DND-41 (cell line): ENCODE measurements around the gene ALDH1A2.

Experiments used
- ATAC-seq: fragments of 200-7000 bp; cut with Tn5 transposase; 3 replicates; pipeline ENCODE4 v1.9.1; 2021; ENCODE audit warnings: low read depth; ENCODE audit not compliant: insufficient read depth
- DNase-seq: peaks from one replicate; pipeline ENCODE4 v3.0.0-alpha.2; 2020
- H2AFZ ChIP-seq: 2 replicates; pipeline ENCODE4 v1.6.0; 2012; ENCODE audit warnings: low read depth, low read length
- H3K27ac ChIP-seq: 2 replicates; pipeline ENCODE4 v1.5.1; 2012; ENCODE audit warnings: low read length, inconsistent platforms
- H3K27me3 ChIP-seq: fragments of 200-600 bp; sonication (generic); 2 replicates; pipeline ENCODE4 v1.6.0; 2012; ENCODE audit warnings: low read length, mild to moderate bottlenecking, inconsistent platforms; ENCODE audit not compliant: insufficient read depth, poor library complexity
- H3K36me3 ChIP-seq: 2 replicates; pipeline ENCODE4 v1.5.1; 2012; ENCODE audit warnings: low read length, inconsistent platforms; ENCODE audit not compliant: insufficient read depth
- H3K4me1 ChIP-seq: 2 replicates; pipeline ENCODE4 v1.5.1; 2012; ENCODE audit warnings: mild to moderate bottlenecking, low read length; ENCODE audit not compliant: insufficient read depth
- H3K4me2 ChIP-seq: 2 replicates; pipeline ENCODE4 v1.6.0; 2012; ENCODE audit warnings: mild to moderate bottlenecking, moderate library complexity, low read length, inconsistent platforms; ENCODE audit not compliant: insufficient read depth
- H3K4me3 ChIP-seq, 2 experiments: fragments of 200-600 bp in 1 of 2; shearing (Covaris generic) in 1 of 2; 2 replicates each; pipeline ENCODE4 v1.5.1; 2012 to 2016; ENCODE audit warnings: inconsistent platforms in 2 of 2, low read length in 2 of 2, mild to moderate bottlenecking in 2 of 2, low read depth in 1 of 2, moderate library complexity in 1 of 2
- H3K79me2 ChIP-seq: 2 replicates; pipeline ENCODE4 v1.6.0; 2012; ENCODE audit warnings: low read length, inconsistent platforms; ENCODE audit not compliant: insufficient read depth
- H3K9ac ChIP-seq: 2 replicates; pipeline ENCODE4 v1.6.0; 2012; ENCODE audit warnings: low read depth, mild to moderate bottlenecking, inconsistent platforms, low read length, moderate library complexity
- H3K9me3 ChIP-seq: 2 replicates; pipeline ENCODE4 v1.5.1; 2012; ENCODE audit warnings: low read length, moderate library complexity, mild to moderate bottlenecking, inconsistent platforms; ENCODE audit not compliant: insufficient read depth, severe bottlenecking
- H4K20me1 ChIP-seq: 2 replicates; pipeline ENCODE4 v1.6.0; 2012; ENCODE audit warnings: low read length; ENCODE audit not compliant: insufficient read depth
- CTCF ChIP-seq: IDR thresholded peaks from 2 replicates; pipeline ENCODE4 v1.5.1; 2012; ENCODE audit warnings: borderline replicate concordance, low read length, moderate library complexity, mild to moderate bottlenecking; ENCODE audit not compliant: poor library complexity, severe bottlenecking; ENCODE audit errors: extremely low read depth
- EZH2 ChIP-seq: IDR thresholded peaks from 3 replicates; pipeline ENCODE4 v1.6.1; 2012; ENCODE audit warnings: borderline replicate concordance, low read depth, mild to moderate bottlenecking, moderate library complexity, low read length, inconsistent platforms; ENCODE audit not compliant: severe bottlenecking

ALDH1A2 gene

GRCh38 chr15:57993409-57994145 lies 71.9 kb downstream of the ALDH1A2 start:
- H3K36me3 ChIP-seq, result no peaks in the 10 kb centered on the region
- no peak overlapping the region for H3K27ac ChIP-seq
- H3K4me2 ChIP-seq, result no peak overlapping the region
- no peaks in the 10 kb centered on the region for H3K9me3 ChIP-seq
- H3K79me2 ChIP-seq, result no peaks in the 10 kb centered on the region
- H3K4me3 ChIP-seq, result no peak overlapping the region
- H2AFZ ChIP-seq, result no peak overlapping the region
- H3K9ac ChIP-seq, result no peak overlapping the region
- TF ChIP-seq CTCF, result no peak
- TF ChIP-seq EZH2, result no peak
- no peak for ATAC-seq
- peaks cover 6% of the 10 kb centered on the region for H3K27me3 ChIP-seq
- DNase-seq, result no peak
- H3K4me1 ChIP-seq, result no peaks in the 10 kb centered on the region
- H4K20me1 ChIP-seq, result no peaks in the 10 kb centered on the region

GRCh38 chr15:57992761-57993355 lies 72.7 kb downstream of the ALDH1A2 start:
- Histone ChIP-seq H3K36me3 (no peaks in the 10 kb centered on the region), H3K27me3 (peaks cover 3% of the 10 kb centered on the region), H3K4me2 (no peak overlapping the region), H2AFZ (no peak overlapping the region), H3K79me2 (no peaks in the 10 kb centered on the region), H3K4me3 (no peak overlapping the region), H4K20me1 (no peaks in the 10 kb centered on the region), H3K4me1 (no peaks in the 10 kb centered on the region), H3K9ac (no peak overlapping the region), H3K9me3 (no peaks in the 10 kb centered on the region), H3K27ac (no peak overlapping the region)
- TF ChIP-seq CTCF (no peak), EZH2 (no peak)
- ATAC-seq, result no peak
- no peak for DNase-seq

- peaks cover 19% of the 10 kb centered on the region for H3K27me3 ChIP-seq
- no peaks in the 10 kb centered on the region for H3K4me1 ChIP-seq
- no peaks in the 10 kb centered on the region for H3K36me3 ChIP-seq
- ATAC-seq, result no peak
- H3K27ac ChIP-seq, result no peak overlapping the region
- H4K20me1 ChIP-seq, result no peaks in the 10 kb centered on the region
- H3K4me3 ChIP-seq, result no peak overlapping the region
- no peak overlapping the region for H3K4me2 ChIP-seq
- H3K9me3 ChIP-seq, result no peaks in the 10 kb centered on the region
- H2AFZ ChIP-seq, result no peak overlapping the region
- TF ChIP-seq CTCF, result no peak
- no peak for TF ChIP-seq EZH2
- no peak for DNase-seq
- H3K79me2 ChIP-seq, result no peaks in the 10 kb centered on the region
- no peak overlapping the region for H3K9ac ChIP-seq
These were observed 92.0 kb downstream of the ALDH1A2 start for GRCh38 chr15:57973534-57973933.
